B cell (primary cell): ENCODE measurements around the gene LRRC4C. TPM values are rescaled to one million over a fixed set of nuclear protein-coding genes. Genes with fewer than 3 reads are reported as not detected.

Experiments
- ATAC-seq: fragments of 200-7000 bp; cut with Tn5 transposase; one replicate; pipeline ENCODE4 v1.10.0; 2021; ENCODE audit warnings: low read depth, mild to moderate bottlenecking, moderate number of reproducible peaks, moderate library complexity
- CTCF ChIA-PET: fragments of 350-600 bp; sonication (Branson Sonifier 250); formaldehyde crosslinking; loops from one replicate; lab custom pipeline; 2021; ENCODE audit warnings: antibody characterized with exemption, inconsistent platforms; lab: Charles Lee
- POLR2A ChIA-PET: fragments of 350-600 bp; sonication (Branson Sonifier 250); formaldehyde crosslinking; loops from one replicate; lab custom pipeline; 2021; ENCODE audit warnings: antibody characterized with exemption; lab: Charles Lee
- DNase-seq: peaks from one replicate; pipeline ENCODE4 v3.0.0; 2013
- H2AFZ ChIP-seq: 2 replicates; pipeline ENCODE4 v1.6.1; 2012; ENCODE audit warnings: mild to moderate bottlenecking, low read depth, low read length; ENCODE audit not compliant: insufficient read depth, poor library complexity, severe bottlenecking
- H3K27ac ChIP-seq, 2 donors: 1 replicate in 1 of 2; 2 replicates in 1 of 2; pipeline ENCODE4 v1.5.1; 2012 to 2013; ENCODE audit warnings: low read length in 2 of 2, mild to moderate bottlenecking in 2 of 2, moderate library complexity in 1 of 2
- H3K27me3 ChIP-seq, 4 experiments: fragments of 200-600 bp in 1 of 4; sonication (generic) in 1 of 4; replicated peaks in 1 of 4; 1 replicate in 2 of 4; 2 replicates in 2 of 4; pipeline versions ENCODE4 v1.6.1 to v1.7.0; 2013 to 2016; ENCODE audit warnings: low read length in 3 of 4, mild to moderate bottlenecking in 2 of 4, mixed read lengths in 1 of 4, moderate library complexity in 1 of 4; ENCODE audit not compliant: insufficient read depth in 4 of 4, control insufficient read depth in 3 of 4; ENCODE audit errors: control extremely low read depth in 1 of 4
- H3K36me3 ChIP-seq, 2 experiments: replicated peaks in 1 of 2; 1 replicate in 1 of 2; 2 replicates in 1 of 2; pipeline versions ENCODE4 v1.6.1 to v1.7.1; 2013; ENCODE audit warnings: low read length in 1 of 2; ENCODE audit not compliant: insufficient read depth in 2 of 2, control insufficient read depth in 1 of 2; ENCODE audit errors: control extremely low read depth in 1 of 2, extremely low read depth in 1 of 2
- H3K4me1 ChIP-seq, 2 donors: fragments of 200-600 bp in 1 of 2; sonication (generic) in 1 of 2; 1 replicate in 1 of 2; 2 replicates in 1 of 2; pipeline versions ENCODE4 v1.5.1 to v1.6.1; 2013 to 2017; ENCODE audit warnings: low read length in 2 of 2; ENCODE audit not compliant: control insufficient read depth in 2 of 2, insufficient read depth in 2 of 2
- H3K4me2 ChIP-seq: replicated peaks from 2 replicates; pipeline ENCODE3; 2012; ENCODE audit warnings: mild to moderate bottlenecking, low read depth, low read length; ENCODE audit not compliant: poor library complexity, severe bottlenecking
- H3K4me3 ChIP-seq, 5 experiments: fragments of 200-600 bp in 1 of 5; sonication (generic) in 1 of 5; 1 replicate in 3 of 5; 2 replicates in 2 of 5; pipeline versions ENCODE4 v1.5.1 to v1.7.0; 2011 to 2016; ENCODE audit warnings: low read length in 4 of 5, mild to moderate bottlenecking in 4 of 5, low read depth in 2 of 5, control low read depth in 1 of 5, moderate library complexity in 1 of 5; ENCODE audit not compliant: insufficient read depth in 1 of 5; ENCODE audit errors: control extremely low read depth in 1 of 5, extremely low read depth in 1 of 5
- H3K79me2 ChIP-seq: fragments of 200-600 bp; sonication (generic); one replicate; pipeline ENCODE4 v1.6.0; 2016; ENCODE audit warnings: low read length; ENCODE audit not compliant: control insufficient read depth, insufficient read depth
- H3K9ac ChIP-seq: fragments of 200-600 bp; sonication (generic); 2 replicates; pipeline ENCODE4 v1.6.1; 2017; ENCODE audit warnings: mild to moderate bottlenecking, low read length, moderate library complexity
- H3K9me3 ChIP-seq, 3 donors: one replicate each; pipeline versions ENCODE4 v1.6.1 to v1.7.1; 2013; ENCODE audit warnings: low read length in 2 of 3; ENCODE audit not compliant: control insufficient read depth in 2 of 3, insufficient read depth in 1 of 3; ENCODE audit errors: control extremely low read depth in 1 of 3
- H4K20me1 ChIP-seq: 2 replicates; pipeline ENCODE4 v1.6.0; 2012; ENCODE audit warnings: mild to moderate bottlenecking, low read length; ENCODE audit not compliant: insufficient read depth, control insufficient read depth, poor library complexity, severe bottlenecking
- H3K27ac Mint-ChIP-seq: one replicate; pipeline ENCODE4 v1.8.0; 2021; ENCODE audit warnings: mixed read lengths
- H3K27me3 Mint-ChIP-seq: one replicate; pipeline ENCODE4 v1.8.0; 2021; ENCODE audit warnings: mixed read lengths
- H3K4me1 Mint-ChIP-seq: one replicate; pipeline ENCODE4 v1.8.0; 2021; ENCODE audit warnings: mixed read lengths
- H3K4me3 Mint-ChIP-seq: one replicate; pipeline ENCODE4 v1.8.0; 2021; ENCODE audit warnings: mixed read lengths
- H3K9me3 Mint-ChIP-seq: one replicate; pipeline ENCODE4 v1.8.0; 2022; ENCODE audit warnings: mixed read lengths; ENCODE audit not compliant: insufficient read depth
- EZH2 ChIP-seq: IDR thresholded peaks from 2 replicates; pipeline ENCODE4 v1.6.1; 2012; ENCODE audit warnings: borderline replicate concordance, low read depth, mild to moderate bottlenecking, moderate library complexity, low read length; ENCODE audit not compliant: insufficient read depth, poor library complexity, severe bottlenecking
- WGBS: methylation state at CpG from one replicate; pipeline ENCODE4 v1.1.5; 2013; ENCODE audit warnings: missing lambda C conversion rate; ENCODE audit not compliant: insufficient coverage; 5-methylcytosine and 5-hydroxymethylcytosine counted together
- intact Hi-C: fragments of 100-400 bp; cut with micrococcal nuclease; formaldehyde crosslinking; loops from one replicate; pipeline ENCODE4 v1.10.0; 2022
- polyA plus RNA-seq: library from polyadenylated mRNA; depleted of rRNA; stranded (reverse); fragments of >200 nt; gene quantifications from 2 replicates; pipeline ENCODE4 v1.2.3, GENCODE V29; 2012
- total RNA-seq, 2 donors: library from RNA; stranded (reverse); fragments of 120-200 nt in 1 of 2; gene quantifications; 1 replicate in 1 of 2; 2 replicates in 1 of 2; pipeline versions ENCODE4 v1.2.3 to v1.2.4, GENCODE V29; 2013 to 2022
- TF ChIP-seq, protein P1 (sequence below): fragments of 200-600 bp; IDR thresholded peaks from one replicate; pipeline ENCODE4 v1.8.0; 2022; ENCODE audit warnings: antibody characterized with exemption, mild to moderate bottlenecking

Gene LRRC4C
- total and polyA plus RNA-seq, 2 donors (not counting 1 experiment from before 2014, with no cell fraction given), result 0.57 TPM; not detected in 1

DNA sequence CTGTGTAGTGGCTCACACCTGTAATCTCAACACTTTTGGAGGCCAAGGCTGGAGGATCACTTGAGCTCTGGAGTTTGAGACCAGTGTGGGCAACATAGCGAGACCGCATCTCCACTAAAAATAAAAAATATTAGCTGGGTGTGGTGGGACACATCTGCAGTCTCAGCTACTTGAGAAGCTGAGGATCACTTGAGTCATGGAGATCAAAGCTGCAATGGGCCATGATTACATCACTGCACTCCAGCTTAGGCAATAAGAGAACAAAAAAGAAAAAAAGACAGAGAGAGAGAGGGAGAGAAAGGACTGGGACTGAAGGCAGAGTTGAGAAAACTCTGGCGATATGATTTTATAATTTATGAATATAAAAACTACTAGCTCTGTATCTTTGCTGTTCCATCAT is 473.1 kb downstream of the LRRC4C start:
- no peak overlapping the region for H3K27ac ChIP-seq
- Mint-ChIP-seq H3K27me3 (no peaks in the 10 kb centered on the region), H3K4me1 (no peaks in the 10 kb centered on the region), H3K4me3 (no peak overlapping the region), H3K9me3 (peaks cover 2% of the 10 kb centered on the region), H3K27ac (no peak overlapping the region)
- no peaks in the 10 kb centered on the region for H3K79me2 ChIP-seq
- ChIA-PET POLR2A (no interaction called here), CTCF (no interaction called here)
- intact Hi-C loops, result no loop called here
- H3K4me1 ChIP-seq, result no peaks in the 10 kb centered on the region
- H3K36me3 ChIP-seq, result no peaks in the 10 kb centered on the region
- no peaks in the 10 kb centered on the region for H4K20me1 ChIP-seq
- H3K4me2 ChIP-seq, result no peak overlapping the region
- no CpG with 5 or more reads among the region's 3 CpGs for WGBS
- no peak overlapping the region for H3K4me3 ChIP-seq
- no peak overlapping the region for H2AFZ ChIP-seq
- H3K27me3 ChIP-seq, result no peaks in the 10 kb centered on the region
- no peak for ATAC-seq
- no peaks in the 10 kb centered on the region for H3K9me3 ChIP-seq
- no peak overlapping the region for H3K9ac ChIP-seq
- no peak for DNase-seq
- TF ChIP-seq, protein P1, sequence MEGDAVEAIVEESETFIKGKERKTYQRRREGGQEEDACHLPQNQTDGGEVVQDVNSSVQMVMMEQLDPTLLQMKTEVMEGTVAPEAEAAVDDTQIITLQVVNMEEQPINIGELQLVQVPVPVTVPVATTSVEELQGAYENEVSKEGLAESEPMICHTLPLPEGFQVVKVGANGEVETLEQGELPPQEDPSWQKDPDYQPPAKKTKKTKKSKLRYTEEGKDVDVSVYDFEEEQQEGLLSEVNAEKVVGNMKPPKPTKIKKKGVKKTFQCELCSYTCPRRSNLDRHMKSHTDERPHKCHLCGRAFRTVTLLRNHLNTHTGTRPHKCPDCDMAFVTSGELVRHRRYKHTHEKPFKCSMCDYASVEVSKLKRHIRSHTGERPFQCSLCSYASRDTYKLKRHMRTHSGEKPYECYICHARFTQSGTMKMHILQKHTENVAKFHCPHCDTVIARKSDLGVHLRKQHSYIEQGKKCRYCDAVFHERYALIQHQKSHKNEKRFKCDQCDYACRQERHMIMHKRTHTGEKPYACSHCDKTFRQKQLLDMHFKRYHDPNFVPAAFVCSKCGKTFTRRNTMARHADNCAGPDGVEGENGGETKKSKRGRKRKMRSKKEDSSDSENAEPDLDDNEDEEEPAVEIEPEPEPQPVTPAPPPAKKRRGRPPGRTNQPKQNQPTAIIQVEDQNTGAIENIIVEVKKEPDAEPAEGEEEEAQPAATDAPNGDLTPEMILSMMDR, result no peak
- no peak for TF ChIP-seq EZH2

DNA sequence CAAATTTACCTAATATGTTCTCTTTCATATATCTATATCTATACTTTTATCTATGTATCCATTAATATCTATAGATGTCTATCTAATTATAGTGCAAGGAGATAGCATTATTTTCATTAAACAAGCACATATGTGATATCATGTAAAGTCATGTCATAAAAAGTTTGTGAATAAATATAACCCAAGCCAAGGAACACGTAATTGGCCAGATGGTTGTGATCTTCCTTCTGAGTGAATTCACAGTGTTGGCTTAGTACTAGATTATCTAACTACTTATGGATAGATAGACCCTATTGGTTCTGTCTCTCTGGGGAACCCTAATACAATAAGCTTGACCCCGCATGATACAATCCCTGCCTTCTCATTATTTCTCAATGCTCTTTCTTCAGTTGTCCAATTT is 484.4 kb downstream of the LRRC4C start:
- no peaks in the 10 kb centered on the region for H3K4me1 Mint-ChIP-seq
- no peaks in the 10 kb centered on the region for H3K27me3 ChIP-seq
- H3K36me3 ChIP-seq, result no peaks in the 10 kb centered on the region
- peaks cover 0 to 7% (median 3%) of the 10 kb centered on the region in 3 donors for H3K9me3 ChIP-seq
- TF ChIP-seq, protein P1, result no peak
- TF ChIP-seq EZH2, result no peak
- H4K20me1 ChIP-seq, result no peaks in the 10 kb centered on the region
- no peak overlapping the region for H3K9ac ChIP-seq
- H3K4me2 ChIP-seq, result no peak overlapping the region
- DNase-seq (no peak), ATAC-seq (no peak)
- no peaks in the 10 kb centered on the region for H3K79me2 ChIP-seq
- no peak overlapping the region for H3K27ac Mint-ChIP-seq
- no peak overlapping the region for H2AFZ ChIP-seq
- ChIA-PET CTCF (no interaction called here), POLR2A (no interaction called here)
- H3K27me3 Mint-ChIP-seq, result no peaks in the 10 kb centered on the region
- H3K4me1 ChIP-seq, result no peaks in the 10 kb centered on the region
- no peak overlapping the region for H3K4me3 Mint-ChIP-seq
- H3K4me3 ChIP-seq, result no peak overlapping the region
- H3K9me3 Mint-ChIP-seq, result peaks cover 18% of the 10 kb centered on the region
- intact Hi-C loops, result no loop called here
- no peak overlapping the region for H3K27ac ChIP-seq
- WGBS, result no CpG with 5 or more reads among the region's 2 CpGs
